Measurements from ENCODE around the gene KIF16B.

DNA sequence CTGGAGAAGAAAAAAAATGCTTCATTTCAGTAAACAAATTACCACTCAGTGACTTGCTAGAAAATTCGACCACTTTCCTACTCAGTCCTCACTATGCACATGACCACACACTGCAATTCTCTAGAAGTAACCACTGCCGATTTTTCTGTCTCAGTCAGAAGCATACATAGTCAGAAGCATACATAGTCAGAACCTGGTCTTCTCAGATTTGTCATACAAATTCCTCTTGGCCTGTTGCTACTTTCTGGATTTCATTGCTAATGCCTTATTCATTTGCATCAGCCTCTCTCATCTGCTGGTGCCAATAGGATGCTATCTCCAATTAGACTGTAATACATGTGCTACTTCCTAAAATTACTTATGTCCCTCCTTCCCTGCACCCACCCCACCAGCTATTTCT is 10.2 kb upstream of the KIF16B start:
- TF ChIP-seq, protein P1, sequence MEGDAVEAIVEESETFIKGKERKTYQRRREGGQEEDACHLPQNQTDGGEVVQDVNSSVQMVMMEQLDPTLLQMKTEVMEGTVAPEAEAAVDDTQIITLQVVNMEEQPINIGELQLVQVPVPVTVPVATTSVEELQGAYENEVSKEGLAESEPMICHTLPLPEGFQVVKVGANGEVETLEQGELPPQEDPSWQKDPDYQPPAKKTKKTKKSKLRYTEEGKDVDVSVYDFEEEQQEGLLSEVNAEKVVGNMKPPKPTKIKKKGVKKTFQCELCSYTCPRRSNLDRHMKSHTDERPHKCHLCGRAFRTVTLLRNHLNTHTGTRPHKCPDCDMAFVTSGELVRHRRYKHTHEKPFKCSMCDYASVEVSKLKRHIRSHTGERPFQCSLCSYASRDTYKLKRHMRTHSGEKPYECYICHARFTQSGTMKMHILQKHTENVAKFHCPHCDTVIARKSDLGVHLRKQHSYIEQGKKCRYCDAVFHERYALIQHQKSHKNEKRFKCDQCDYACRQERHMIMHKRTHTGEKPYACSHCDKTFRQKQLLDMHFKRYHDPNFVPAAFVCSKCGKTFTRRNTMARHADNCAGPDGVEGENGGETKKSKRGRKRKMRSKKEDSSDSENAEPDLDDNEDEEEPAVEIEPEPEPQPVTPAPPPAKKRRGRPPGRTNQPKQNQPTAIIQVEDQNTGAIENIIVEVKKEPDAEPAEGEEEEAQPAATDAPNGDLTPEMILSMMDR (IDR thresholded peaks at IDR 0.05), result no peak
- TF ChIP-seq POLR2A (IDR thresholded peaks at IDR 0.05), result no peak

Data from uterus (tissue), 2 donors.